Renal pelvis (tissue), 3 donors: ENCODE results near the gene HSFX4. TPM values are rescaled to one million over a fixed set of nuclear protein-coding genes. Genes with fewer than 3 reads are reported as not detected.

Experiments
- polyA plus RNA-seq, 3 donors: library from polyadenylated mRNA; unstranded; fragments of 120-200 nt; gene quantifications; one replicate each; pipeline ENCODE4 v1.2.1, GENCODE V29; 2013; ENCODE audit not compliant: insufficient read length in 3 of 3

The HSFX4 gene
- polyA plus RNA-seq, 3 donors, result 0.22 TPM; not detected in 2

Other genes with a start within 250 kb of the HSFX4 start
- gene MAGEA11, start 217.5 kb upstream of the HSFX4 start, polyA plus RNA-seq, result under 1 TPM in 1 of 3 donors, not detected in 2; 0.03 TPM
- 1 to 10 TPM; 1.8 to 3.7 (median 3.6) TPM for gene HSFX1, start 155.5 kb upstream of the HSFX4 start, polyA plus RNA-seq
- gene MAGEA9, start 147.6 kb upstream of the HSFX4 start, polyA plus RNA-seq, result not detected
- gene MAGEA8, start 48.4 kb upstream of the HSFX4 start, polyA plus RNA-seq, result under 1 TPM; 0.19 to 0.73 (median 0.29) TPM
- 10 to 100 TPM; 31.4 to 31.8 (median 31.6) TPM for gene EOLA2, start 8.9 kb downstream of the HSFX4 start, polyA plus RNA-seq